H1 (cell line): ENCODE measurements around the gene SLC8A3. TPM values are rescaled to one million over a fixed set of nuclear protein-coding genes. Genes with fewer than 3 reads are reported as not detected.

Experiments used
- CTCF ChIA-PET: fragments of 300-600 bp; sonication (Branson Sonifier 250); formaldehyde crosslinking; loops from one replicate; lab custom pipeline; 2021; ENCODE audit not compliant: partially characterized antibody; lab: Charles Lee
- POLR2A ChIA-PET: fragments of 300-600 bp; sonication (Branson Sonifier 250); formaldehyde crosslinking; loops from one replicate; lab custom pipeline; 2021; ENCODE audit warnings: inconsistent platforms; ENCODE audit not compliant: partially characterized antibody; lab: Charles Lee
- DNase-seq, 2 experiments: peaks; one replicate each; pipeline versions ENCODE4 v3.0.0 to v3.0.0-alpha.2; 2010 to 2022; ENCODE audit warnings: low spot score in 2 of 2, low read depth in 1 of 2, mixed read lengths in 1 of 2
- FAIRE-seq: peaks from 2 replicates; lab custom pipeline; 2011; peaks lifted over from hg19 to GRCh38; lab: Jason Lieb, UNC
- H2AFZ ChIP-seq: 2 replicates; pipeline ENCODE4 v1.8.1; 2012; ENCODE audit warnings: low read length, inconsistent platforms
- H2AK5ac ChIP-seq: 2 replicates; pipeline ENCODE4 v1.6.1; 2013; ENCODE audit warnings: low read depth, low read length
- H2BK120ac ChIP-seq: replicated peaks from 2 replicates; pipeline ENCODE3; 2013; ENCODE audit warnings: low read depth, low read length, inconsistent platforms
- H2BK12ac ChIP-seq: 2 replicates; pipeline ENCODE4 v1.6.1; 2013; ENCODE audit warnings: low read depth, low read length
- H2BK15ac ChIP-seq: 2 replicates; pipeline ENCODE4 v1.6.1; 2013; ENCODE audit warnings: low read length
- H2BK20ac ChIP-seq: 2 replicates; pipeline ENCODE4 v1.6.1; 2013; ENCODE audit warnings: low read length
- H2BK5ac ChIP-seq: 2 replicates; pipeline ENCODE4 v1.6.1; 2013; ENCODE audit warnings: low read depth, low read length
- H3K14ac ChIP-seq: 2 replicates; pipeline ENCODE4 v1.6.1; 2013; ENCODE audit warnings: inconsistent platforms; ENCODE audit not compliant: insufficient read length
- H3K18ac ChIP-seq: 2 replicates; pipeline ENCODE4 v1.6.1; 2013; ENCODE audit warnings: low read length; ENCODE audit errors: extremely low read depth
- H3K23ac ChIP-seq: 2 replicates; pipeline ENCODE4 v1.6.1; 2013; ENCODE audit warnings: inconsistent platforms; ENCODE audit not compliant: insufficient read length
- H3K23me2 ChIP-seq: 2 replicates; pipeline ENCODE4 v1.6.1; 2013; ENCODE audit warnings: low read depth, low read length
- H3K27ac ChIP-seq: 2 replicates; pipeline ENCODE4 v1.6.1; 2011; ENCODE audit warnings: low read depth, low read length, inconsistent platforms
- H3K27me3 ChIP-seq, 4 experiments: replicated peaks in 1 of 4; 1 replicate in 1 of 4; 2 replicates in 3 of 4; pipeline versions ENCODE4 v1.6.1 to v1.8.1; 2011 to 2013; ENCODE audit warnings: low read length in 3 of 4, mild to moderate bottlenecking in 3 of 4, inconsistent platforms in 2 of 4, mixed read lengths in 2 of 4, moderate library complexity in 1 of 4; ENCODE audit not compliant: control insufficient read depth in 3 of 4, insufficient read depth in 3 of 4; ENCODE audit errors: extremely low read depth in 1 of 4
- H3K36me3 ChIP-seq, 4 experiments: 2 replicates each; pipeline versions ENCODE4 v1.6.1 to v1.8.1; 2011 to 2013; ENCODE audit warnings: mild to moderate bottlenecking in 4 of 4, low read length in 3 of 4, moderate library complexity in 2 of 4, control low read depth in 1 of 4, inconsistent platforms in 1 of 4; ENCODE audit not compliant: insufficient read depth in 4 of 4, control insufficient read depth in 2 of 4
- H3K4ac ChIP-seq: replicated peaks from 2 replicates; pipeline ENCODE3; 2013; ENCODE audit warnings: low read length, low read depth, mixed read lengths, inconsistent platforms; ENCODE audit not compliant: insufficient read length
- H3K4me1 ChIP-seq, 4 experiments: replicated peaks in 1 of 4; 1 replicate in 1 of 4; 2 replicates in 3 of 4; pipeline versions ENCODE4 v1.6.1 to v1.8.1; 2011 to 2013; ENCODE audit warnings: low read length in 3 of 4, inconsistent platforms in 2 of 4, mixed read lengths in 1 of 4; ENCODE audit not compliant: insufficient read depth in 4 of 4, control insufficient read depth in 3 of 4
- H3K4me2 ChIP-seq, 2 experiments: 2 replicates each; pipeline versions ENCODE4 v1.6.1 to v1.8.1; 2011 to 2013; ENCODE audit warnings: low read depth in 2 of 2, low read length in 2 of 2, control low read depth in 1 of 2, inconsistent platforms in 1 of 2, mild to moderate bottlenecking in 1 of 2; ENCODE audit not compliant: insufficient read depth in 1 of 2
- H3K4me3 ChIP-seq, 4 experiments: fragments of 200-600, 300-600 bp in 1 of 4; sonication (generic), shearing (Covaris generic), sonication (Bioruptor Twin) in 1 of 4; 2 replicates each; pipeline versions ENCODE4 v1.5.1 to v1.8.1; 2011 to 2016; ENCODE audit warnings: low read length in 4 of 4, low read depth in 3 of 4, control low read depth in 2 of 4, inconsistent platforms in 2 of 4, mild to moderate bottlenecking in 2 of 4, mixed read lengths in 1 of 4, moderate library complexity in 1 of 4; ENCODE audit not compliant: insufficient read depth in 2 of 4; ENCODE audit errors: extremely low read depth in 1 of 4
- H3K56ac ChIP-seq: replicated peaks from 2 replicates; pipeline ENCODE3; 2013; ENCODE audit warnings: low read depth, mild to moderate bottlenecking, mixed read lengths, low read length, inconsistent platforms; ENCODE audit not compliant: insufficient read length
- H3K79me1 ChIP-seq: 2 replicates; pipeline ENCODE4 v1.6.1; 2013; ENCODE audit warnings: low read depth, low read length, control low read depth
- H3K79me2 ChIP-seq, 2 experiments: 2 replicates each; pipeline versions ENCODE4 v1.6.1 to v1.8.1; 2012 to 2013; ENCODE audit warnings: low read length in 2 of 2, mild to moderate bottlenecking in 2 of 2, inconsistent platforms in 1 of 2; ENCODE audit not compliant: insufficient read depth in 2 of 2, control insufficient read depth in 1 of 2
- H3K9ac ChIP-seq, 4 experiments: replicated peaks in 1 of 4; 1 replicate in 1 of 4; 2 replicates in 3 of 4; pipeline versions ENCODE4 v1.6.1 to v1.8.1; 2011 to 2013; ENCODE audit warnings: low read depth in 3 of 4, low read length in 3 of 4, control low read depth in 2 of 4, mild to moderate bottlenecking in 2 of 4, moderate library complexity in 2 of 4, inconsistent platforms in 1 of 4; ENCODE audit errors: extremely low read depth in 1 of 4
- H3K9me3 ChIP-seq, 2 experiments: 2 replicates each; pipeline versions ENCODE4 v1.6.1 to v1.8.1; 2012 to 2013; ENCODE audit warnings: mild to moderate bottlenecking in 2 of 2, moderate library complexity in 2 of 2, control low read depth in 1 of 2, inconsistent platforms in 1 of 2, low read depth in 1 of 2, low read length in 1 of 2, mixed read lengths in 1 of 2; ENCODE audit not compliant: insufficient read depth in 2 of 2
- H4K20me1 ChIP-seq, 2 experiments: replicated peaks in 1 of 2; 2 replicates each; pipeline versions ENCODE3 to v1.8.1; 2011 to 2013; ENCODE audit warnings: inconsistent platforms in 2 of 2, low read length in 2 of 2, mild to moderate bottlenecking in 1 of 2; ENCODE audit not compliant: insufficient read depth in 2 of 2, control insufficient read depth in 1 of 2
- H4K5ac ChIP-seq: 2 replicates; pipeline ENCODE4 v1.6.1; 2013; ENCODE audit warnings: low read length, low read depth, mixed read lengths, inconsistent platforms; ENCODE audit not compliant: insufficient read length
- H4K8ac ChIP-seq: 2 replicates; pipeline ENCODE4 v1.8.0; 2013; ENCODE audit warnings: mild to moderate bottlenecking, moderate library complexity, low read length, inconsistent platforms; ENCODE audit not compliant: insufficient read depth; ENCODE audit errors: extremely low read depth
- H4K91ac ChIP-seq: replicated peaks from 2 replicates; pipeline ENCODE3; 2013; ENCODE audit warnings: low read length, mixed read lengths, inconsistent platforms; ENCODE audit not compliant: insufficient read length
- KDM5A ChIP-seq: fragments of 200-600 bp; IDR thresholded peaks from 2 replicates; pipeline ENCODE4 v1.7.1; 2012; ENCODE audit warnings: mild to moderate bottlenecking, low read length, inconsistent platforms, mixed read lengths
- MAFK ChIP-seq: IDR thresholded peaks from 2 replicates; pipeline ENCODE4 v1.6.1; 2012; ENCODE audit warnings: low read depth, mild to moderate bottlenecking, improper control_type of control experiment, low read length
- NANOG ChIP-seq: IDR thresholded peaks from 2 replicates; pipeline ENCODE4 v1.6.1; 2011; ENCODE audit warnings: low read length, low read depth, mild to moderate bottlenecking, inconsistent platforms; ENCODE audit not compliant: insufficient read depth, poor library complexity, severe bottlenecking
- PHF8 ChIP-seq: fragments of 200-600 bp; sonication (generic); conservative IDR thresholded peaks from 2 replicates; pipeline ENCODE4 v1.7.1; 2012; ENCODE audit warnings: low read depth, mild to moderate bottlenecking, inconsistent platforms, low read length, moderate library complexity
- POLR2AphosphoS5 ChIP-seq: IDR thresholded peaks from 2 replicates; pipeline ENCODE4 v1.6.1; 2011; ENCODE audit warnings: low read depth, low read length
- SAP30 ChIP-seq: fragments of 300-600 bp; sonication (generic); IDR thresholded peaks from 2 replicates; pipeline ENCODE4 v1.7.1; 2012; ENCODE audit warnings: low read length, moderate library complexity, mild to moderate bottlenecking, inconsistent platforms; ENCODE audit not compliant: insufficient read depth, insufficient replicate concordance
- SUZ12 ChIP-seq: fragments of 200-600 bp; sonication (generic); IDR thresholded peaks from 2 replicates; pipeline ENCODE4 v1.6.1; 2012; ENCODE audit warnings: mild to moderate bottlenecking, inconsistent platforms, low read length, moderate library complexity, mixed read lengths
- WGBS, 2 experiments: shearing (Covaris generic) in 1 of 2; methylation state at CpG; one replicate each; pipeline versions ENCODE4 v1.1.6 to v1.1.7; 2013 to 2015; ENCODE audit warnings: low lambda C conversion rate in 2 of 2, mixed read lengths in 2 of 2, inconsistent platforms in 1 of 2, low coverage in 1 of 2, missing lambda C conversion rate in 1 of 2; ENCODE audit not compliant: insufficient replicate concordance in 2 of 2, insufficient coverage in 1 of 2, insufficient read length in 1 of 2; ENCODE audit errors: extremely low coverage in 1 of 2, missing lambda C conversion rate in 1 of 2; 5-methylcytosine and 5-hydroxymethylcytosine counted together
- polyA plus RNA-seq, 7 experiments: library from polyadenylated mRNA; depleted of rRNA in 3 of 7; stranded (reverse) in 5 of 7; unstranded in 2 of 7; fragments of >200 nt in 5 of 7; fragments of 200-250 nt in 2 of 7; gene quantifications; 1 replicate in 5 of 7; 2 replicates in 1 of 7; 4 replicates in 1 of 7; pipeline versions ENCODE4 v1.2.1 to v1.2.3, GENCODE V29; 2011 to 2013; ENCODE audit warnings: missing spikeins in 2 of 7, mixed read lengths in 2 of 7
- total RNA-seq: library from RNA; stranded (reverse); fragmentation: NEBNext Ultra II Directional; extraction: Animal tissue kit (Norgen Biotek cat#: 25700); gene quantifications from 2 replicates; pipeline ENCODE4 v1.2.1, GENCODE V29; 2021

The SLC8A3 gene
- total and polyA plus RNA-seq, 2 of the 8 experiments (the other 6 are each of a cell fraction or from before 2014, with no cell fraction given), result 0.38 to 1.1 TPM

DNA sequence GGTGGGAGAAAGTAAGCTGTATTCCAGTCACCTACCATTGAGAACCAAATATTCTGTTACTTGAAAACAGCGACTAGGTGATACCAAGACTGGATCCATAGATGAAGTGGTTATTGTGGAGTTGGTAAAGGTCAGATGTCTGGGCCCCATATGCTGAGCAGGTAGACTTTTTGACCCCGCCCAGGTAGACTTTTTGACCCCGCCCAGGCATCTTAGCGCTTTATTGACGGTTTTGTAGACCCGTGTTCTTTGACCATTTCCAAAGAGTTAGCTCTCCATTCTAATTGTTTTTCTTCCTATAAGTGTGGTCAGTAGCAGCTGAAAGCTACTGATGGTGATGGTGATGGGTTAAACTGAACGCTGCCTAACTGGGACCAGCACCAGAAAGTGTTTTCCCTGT, 61.6 kb downstream of the SLC8A3 start:
- no peak for FAIRE-seq
- Histone ChIP-seq H3K4ac (no peak overlapping the region), H3K27ac (no peak overlapping the region), H2AK5ac (no peak overlapping the region), H2BK20ac (no peak overlapping the region), H4K20me1 (no peaks in the 10 kb centered on the region), H4K5ac (no peak overlapping the region), H3K79me2 (no peaks in the 10 kb centered on the region), H3K9ac (no peak overlapping the region), H3K18ac (no peak overlapping the region), H3K23ac (no peak overlapping the region), H3K4me1 (peaks cover 0 to 2% (median under 1%) of the 10 kb centered on the region in 4 experiments; a peak in 2 of 7 replicates), H2BK12ac (no peak overlapping the region), H3K36me3 (no peaks in the 10 kb centered on the region), H3K4me2 (no peak overlapping the region), H3K4me3 (no peak overlapping the region), H3K14ac (no peak overlapping the region), H3K27me3 (no peaks in the 10 kb centered on the region), H3K79me1 (no peaks in the 10 kb centered on the region), H3K56ac (no peak overlapping the region), H2AFZ (no peak overlapping the region), H4K8ac (no peak overlapping the region), H2BK15ac (no peak overlapping the region), H3K23me2 (no peaks in the 10 kb centered on the region), H2BK5ac (no peak overlapping the region), H2BK120ac (no peak overlapping the region), H4K91ac (no peak overlapping the region), H3K9me3 (no peaks in the 10 kb centered on the region)
- DNase-seq, result no peak
- CTCF ChIA-PET, result interaction anchor here (1.0 to 1.4 kb wide), 2 partner anchors 14 to 40 kb away, joined by 4 to 5 read pairs; no protein-coding TSS in a partner anchor
- TF ChIP-seq SAP30, result no peak
- TF ChIP-seq KDM5A, result no peak
- no peak for TF ChIP-seq SUZ12
- no peak for TF ChIP-seq PHF8
- TF ChIP-seq NANOG, result no peak
- TF ChIP-seq MAFK, result no peak
- TF ChIP-seq POLR2AphosphoS5, result no peak
- POLR2A ChIA-PET, result no interaction called here
- WGBS, 2 experiments, result 79% methylated on average over 7 of the region's 7 CpGs; no CpG with 5 or more reads in 1 of the 2 experiments
